Tibial artery (tissue), 4 donors: Measurements from ENCODE around the gene POLN.

Experiments used
- DNase-seq, 2 donors: peaks; one replicate each; pipeline ENCODE4 v3.0.0-alpha.2; 2019
- H3K27ac ChIP-seq, 2 donors: fragments of 200-600 bp; sonication (generic) in 1 of 2; 1 replicate in 1 of 2; 2 replicates in 1 of 2; pipeline ENCODE4 v1.5.1; 2018 to 2019; ENCODE audit warnings: mild to moderate bottlenecking in 1 of 2
- H3K27me3 ChIP-seq, 2 donors: fragments of 200-600 bp; sonication (generic) in 1 of 2; one replicate each; pipeline versions ENCODE4 v1.5.1 to v1.6.0; 2016 to 2019
- H3K36me3 ChIP-seq, 3 donors: fragments of 200-600 bp; sonication (generic) in 2 of 3; one replicate each; pipeline ENCODE4 v1.5.1; 2016 to 2019; ENCODE audit warnings: mild to moderate bottlenecking in 2 of 3
- H3K4me1 ChIP-seq, 4 donors: fragments of 200-600 bp; sonication (generic) in 2 of 4; 1 replicate in 3 of 4; 2 replicates in 1 of 4; pipeline ENCODE4 v1.5.1; 2016 to 2019
- H3K4me3 ChIP-seq, 2 donors: fragments of 200-600 bp; sonication (generic) in 1 of 2; 1 replicate in 1 of 2; 2 replicates in 1 of 2; pipeline ENCODE4 v1.5.1; 2018 to 2019; ENCODE audit warnings: mild to moderate bottlenecking in 2 of 2
- H3K9me3 ChIP-seq, 3 donors: fragments of 200-600 bp; sonication (generic) in 1 of 3; one replicate each; pipeline ENCODE4 v1.5.1; 2016 to 2019
- intact Hi-C: fragments of 100-400 bp; cut with DNase I; formaldehyde crosslinking; loops from one replicate; pipeline ENCODE4 v1.15.0; 2023; ENCODE audit warnings: low total_unique reads
- TF ChIP-seq, protein P1 (sequence below), 2 experiments: fragments of 200-600 bp in 1 of 2; fragments of 450-650 bp in 1 of 2; IDR thresholded peaks; one replicate each; pipeline ENCODE4 v1.5.1; 2017 to 2019; ENCODE audit warnings: antibody characterized with exemption in 2 of 2, mild to moderate bottlenecking in 1 of 2, moderate library complexity in 1 of 2

POLN gene

DNA sequence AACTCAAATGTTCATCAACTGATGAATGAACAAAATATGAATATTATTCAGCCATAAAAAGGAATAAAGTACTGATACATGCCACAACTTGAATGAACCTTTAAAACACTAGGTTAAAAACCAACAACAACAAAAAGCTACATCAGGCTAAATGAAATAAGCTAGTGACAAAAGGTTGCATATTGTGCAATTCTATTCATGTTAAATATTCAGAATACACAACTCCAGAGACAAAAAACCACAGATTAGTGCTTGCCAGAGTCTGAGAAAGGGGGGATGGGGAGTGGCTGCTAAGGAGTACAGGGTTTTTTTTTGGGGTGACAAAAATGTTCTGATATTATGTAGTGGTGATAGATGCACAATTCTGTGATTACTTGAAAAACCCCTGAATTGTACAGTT lies 58.5 kb downstream of the POLN start:
- no peak overlapping the region for H3K4me3 ChIP-seq
- no peaks in the 10 kb centered on the region for H3K4me1 ChIP-seq
- H3K27ac ChIP-seq = no peak overlapping the region
- intact Hi-C loops = no loop called here
- peaks cover 0 to 14% (median 6%) of the 10 kb centered on the region in 3 donors for H3K36me3 ChIP-seq
- TF ChIP-seq, protein P1, sequence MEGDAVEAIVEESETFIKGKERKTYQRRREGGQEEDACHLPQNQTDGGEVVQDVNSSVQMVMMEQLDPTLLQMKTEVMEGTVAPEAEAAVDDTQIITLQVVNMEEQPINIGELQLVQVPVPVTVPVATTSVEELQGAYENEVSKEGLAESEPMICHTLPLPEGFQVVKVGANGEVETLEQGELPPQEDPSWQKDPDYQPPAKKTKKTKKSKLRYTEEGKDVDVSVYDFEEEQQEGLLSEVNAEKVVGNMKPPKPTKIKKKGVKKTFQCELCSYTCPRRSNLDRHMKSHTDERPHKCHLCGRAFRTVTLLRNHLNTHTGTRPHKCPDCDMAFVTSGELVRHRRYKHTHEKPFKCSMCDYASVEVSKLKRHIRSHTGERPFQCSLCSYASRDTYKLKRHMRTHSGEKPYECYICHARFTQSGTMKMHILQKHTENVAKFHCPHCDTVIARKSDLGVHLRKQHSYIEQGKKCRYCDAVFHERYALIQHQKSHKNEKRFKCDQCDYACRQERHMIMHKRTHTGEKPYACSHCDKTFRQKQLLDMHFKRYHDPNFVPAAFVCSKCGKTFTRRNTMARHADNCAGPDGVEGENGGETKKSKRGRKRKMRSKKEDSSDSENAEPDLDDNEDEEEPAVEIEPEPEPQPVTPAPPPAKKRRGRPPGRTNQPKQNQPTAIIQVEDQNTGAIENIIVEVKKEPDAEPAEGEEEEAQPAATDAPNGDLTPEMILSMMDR (IDR thresholded peaks at IDR 0.05) = no peak
- no peaks in the 10 kb centered on the region for H3K27me3 ChIP-seq
- peaks cover 0 to 26% (median 0%) of the 10 kb centered on the region in 3 donors for H3K9me3 ChIP-seq
- no peak for DNase-seq

DNA sequence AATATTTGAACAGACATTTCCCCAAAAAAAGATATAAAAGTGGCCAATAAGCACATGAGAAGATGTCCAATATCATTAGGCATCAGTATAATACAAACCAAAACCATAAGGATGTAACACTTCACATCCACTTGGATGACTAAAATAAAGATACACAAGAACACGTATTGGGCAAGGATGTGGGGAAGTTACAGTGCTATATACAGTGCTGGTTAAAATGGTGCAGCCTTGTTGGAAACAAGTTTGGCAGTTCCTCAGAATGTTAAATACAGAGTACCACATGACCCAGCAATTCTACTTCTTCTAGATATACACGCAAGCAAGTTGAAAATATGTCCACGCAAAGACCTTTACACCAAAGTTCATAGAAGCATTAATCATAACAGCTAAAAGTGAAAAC lies 58.9 kb downstream of the POLN start:
- peaks cover 0 to 25% (median 0%) of the 10 kb centered on the region in 3 donors for H3K9me3 ChIP-seq
- no peak for DNase-seq
- TF ChIP-seq, protein P1 (IDR thresholded peaks at IDR 0.05) = no peak
- H3K27me3 ChIP-seq = no peaks in the 10 kb centered on the region
- H3K36me3 ChIP-seq = peaks cover 0 to 14% (median 6%) of the 10 kb centered on the region in 3 donors
- H3K4me3 ChIP-seq = no peak overlapping the region
- H3K27ac ChIP-seq = no peak overlapping the region
- no peaks in the 10 kb centered on the region for H3K4me1 ChIP-seq
- intact Hi-C loops = no loop called here

DNA sequence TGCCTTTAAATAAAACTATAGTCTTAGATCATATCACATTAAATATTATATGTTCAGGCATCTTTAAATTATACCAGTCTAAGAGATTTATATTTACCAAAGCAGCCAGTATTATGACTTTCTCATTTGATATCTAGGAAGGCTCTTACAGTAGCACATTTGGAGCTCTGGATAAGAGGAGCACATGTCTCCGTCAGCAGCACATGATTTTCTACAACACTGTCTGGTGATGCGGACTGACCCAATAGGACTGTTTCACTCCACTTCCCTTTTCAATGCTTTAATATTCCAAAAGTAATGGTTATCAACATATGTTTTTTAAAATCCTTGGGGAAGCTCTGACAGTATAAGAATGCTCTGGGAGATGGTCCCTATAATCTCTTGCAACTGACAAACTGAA lies 61.5 kb downstream of the POLN start:
- Histone ChIP-seq H3K36me3 (peaks cover 0 to 7% (median 0%) of the 10 kb centered on the region in 3 donors), H3K27me3 (no peaks in the 10 kb centered on the region), H3K9me3 (peaks cover 0 to 5% (median 0%) of the 10 kb centered on the region in 3 donors), H3K4me1 (no peaks in the 10 kb centered on the region), H3K27ac (no peak overlapping the region), H3K4me3 (no peak overlapping the region)
- no peak for DNase-seq
- intact Hi-C loops = no loop called here
- TF ChIP-seq, protein P1 (IDR thresholded peaks at IDR 0.05) = no peak

DNA sequence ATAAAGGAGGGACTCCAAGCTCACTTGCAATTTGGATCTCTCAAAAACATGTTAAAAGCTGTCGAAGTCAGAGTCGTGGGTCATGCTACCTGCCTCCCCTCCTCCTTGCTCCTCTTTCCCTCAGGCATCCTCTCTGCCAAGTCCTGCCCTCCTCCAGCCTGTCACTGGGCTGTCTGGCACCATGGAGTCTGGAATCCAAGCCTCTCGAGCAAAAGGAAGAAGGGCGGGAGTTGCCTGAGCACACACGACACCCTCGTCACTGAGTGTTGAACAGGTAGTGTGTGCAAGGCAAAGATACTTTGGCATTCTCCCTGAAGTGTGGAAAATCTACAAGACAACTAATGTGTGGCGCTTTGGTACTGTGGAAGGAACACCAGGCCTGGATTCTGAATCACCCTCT lies 62.2 kb downstream of the POLN start:
- DNase-seq = no peak
- no peaks in the 10 kb centered on the region for H3K27me3 ChIP-seq
- H3K9me3 ChIP-seq = peaks cover 0 to 5% (median 0%) of the 10 kb centered on the region in 3 donors
- no peaks in the 10 kb centered on the region for H3K4me1 ChIP-seq
- no peak overlapping the region for H3K27ac ChIP-seq
- TF ChIP-seq, protein P1 (IDR thresholded peaks at IDR 0.05) = no peak
- H3K4me3 ChIP-seq = no peak overlapping the region
- H3K36me3 ChIP-seq = peaks cover 0 to 7% (median 0%) of the 10 kb centered on the region in 3 donors
- intact Hi-C loops = no loop called here

DNA sequence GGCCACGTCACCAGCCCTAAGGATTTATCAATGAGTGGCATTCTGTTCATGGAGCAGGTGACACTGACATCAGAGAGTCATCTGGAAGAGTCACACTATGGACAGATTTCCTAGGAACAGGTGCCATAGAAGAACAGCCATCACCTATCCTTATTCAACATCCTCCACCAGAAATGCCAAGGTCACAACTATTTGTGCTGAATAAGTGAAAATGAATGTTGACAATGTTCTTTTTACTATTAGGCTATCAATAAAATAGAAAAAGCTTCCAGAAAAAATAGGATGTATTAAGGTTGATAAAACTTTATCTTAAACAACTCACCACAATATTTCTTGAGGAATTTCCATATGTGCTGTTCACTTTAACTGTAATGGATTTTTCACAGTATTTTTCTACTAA lies 62.9 kb downstream of the POLN start:
- Histone ChIP-seq H3K36me3 (peaks cover 0 to 7% (median 0%) of the 10 kb centered on the region in 3 donors), H3K27me3 (no peaks in the 10 kb centered on the region), H3K9me3 (peaks cover 0 to 5% (median 0%) of the 10 kb centered on the region in 3 donors), H3K4me3 (no peak overlapping the region), H3K4me1 (no peaks in the 10 kb centered on the region), H3K27ac (no peak overlapping the region)
- no peak for DNase-seq
- TF ChIP-seq, protein P1 (IDR thresholded peaks at IDR 0.05) = no peak
- intact Hi-C loops = no loop called here
